Esophagus squamous epithelium (tissue), 4 donors: ENCODE results near the gene IQGAP2.

Source experiments
- CTCF ChIP-seq, 6 experiments: fragments of 450-650 bp in 4 of 6; fragments of 200-600 bp in 2 of 6; sonication (generic) in 2 of 6; IDR thresholded peaks; one replicate each; pipeline ENCODE4 v1.5.1; 2016 to 2019; ENCODE audit warnings: antibody characterized with exemption in 6 of 6, mild to moderate bottlenecking in 4 of 6, moderate library complexity in 4 of 6
- POLR2A ChIP-seq, 4 donors: fragments of 450-650 bp; IDR thresholded peaks; one replicate each; pipeline ENCODE4 v1.6.1; 2017; ENCODE audit warnings: antibody characterized with exemption in 4 of 4, mild to moderate bottlenecking in 4 of 4, moderate library complexity in 3 of 4

- TF ChIP-seq CTCF (IDR thresholded peaks at IDR 0.05), result no peak
- TF ChIP-seq POLR2A (IDR thresholded peaks at IDR 0.05), result no peak
These were observed 153.6 kb downstream of the IQGAP2 start for GRCh38 chr5:76556511-76557221.
